GM18520 (cell line): Measurements from ENCODE around the gene ASB13.
"Not testable (repeated sequence)": the region's sequence is repeated elsewhere in the genome, so short reads cannot be mapped to it uniquely, and the experiment has no call there.

Experiments used
- ATAC-seq: cut with Tn5 transposase; IDR thresholded peaks from one replicate; pipeline ENCODE4 v1.9.1; 2021; ENCODE audit not compliant: unreplicated experiment

The ASB13 gene

GRCh38 chr10:5608608-5609220, 57.7 kb downstream of the ASB13 start:
- ATAC-seq, result no peak

GRCh38 chr10:5607594-5607993, 58.8 kb downstream of the ASB13 start:
- no peak for ATAC-seq

- ATAC-seq, result no peak
Observed at GRCh38 chr10:5606864-5607263, 59.5 kb downstream of the ASB13 start.

- no peak for ATAC-seq
Observed at GRCh38 chr10:5606321-5606720, 60.1 kb downstream of the ASB13 start.

- no peak for ATAC-seq
Observed at GRCh38 chr10:5604961-5605360, 61.4 kb downstream of the ASB13 start.

GRCh38 chr10:5604236-5604925, 62.0 kb downstream of the ASB13 start:
- ATAC-seq, result no peak

GRCh38 chr10:5603848-5604170, 62.6 kb downstream of the ASB13 start:
- no peak for ATAC-seq

GRCh38 chr10:5603091-5603847, 63.1 kb downstream of the ASB13 start:
- ATAC-seq, result no peak

GRCh38 chr10:5601826-5602495, 64.4 kb downstream of the ASB13 start:
- no peak for ATAC-seq

GRCh38 chr10:5600908-5601307, 65.5 kb downstream of the ASB13 start:
- ATAC-seq, result no peak

- ATAC-seq, result no peak
Observed at GRCh38 chr10:5599613-5600520, 66.5 kb downstream of the ASB13 start.

- ATAC-seq, result no peak
Observed at GRCh38 chr10:5598085-5598690, 68.2 kb downstream of the ASB13 start.

- no peak for ATAC-seq
Observed at GRCh38 chr10:5596611-5597341, 69.6 kb downstream of the ASB13 start.

GRCh38 chr10:5595994-5596471, 70.4 kb downstream of the ASB13 start:
- ATAC-seq, result no peak

GRCh38 chr10:5595591-5595990, 70.8 kb downstream of the ASB13 start:
- ATAC-seq, result no peak

- ATAC-seq, result no peak
Observed at GRCh38 chr10:5595095-5595494, 71.3 kb downstream of the ASB13 start.

GRCh38 chr10:5594271-5595049, 71.9 kb downstream of the ASB13 start:
- no peak for ATAC-seq

GRCh38 chr10:5593347-5593746, 73.0 kb downstream of the ASB13 start:
- ATAC-seq, result not testable (repeated sequence)

- no peak for ATAC-seq
Observed at GRCh38 chr10:5592070-5592469, 74.3 kb downstream of the ASB13 start.
